Endothelial cell (in vitro differentiated cells): Measurements from ENCODE around the gene TNFAIP2. TPM values are rescaled to one million over a fixed set of nuclear protein-coding genes. Genes with fewer than 3 reads are reported as not detected.

Source experiments
- DNase-seq: peaks from one replicate; pipeline ENCODE4 v3.0.0; 2021; ENCODE audit warnings: low spot score
- H3K27ac Mint-ChIP-seq: one replicate; pipeline ENCODE4 v1.8.0; 2021; ENCODE audit warnings: mixed read lengths, inconsistent platforms; ENCODE audit not compliant: unreplicated experiment
- H3K27me3 Mint-ChIP-seq: one replicate; pipeline ENCODE4 v1.8.0; 2021; ENCODE audit warnings: mild to moderate bottlenecking, moderate library complexity, mixed read lengths, inconsistent platforms; ENCODE audit not compliant: unreplicated experiment
- H3K36me3 Mint-ChIP-seq: one replicate; pipeline ENCODE4 v1.8.0; 2021; ENCODE audit warnings: mild to moderate bottlenecking, low read depth, mixed read lengths, inconsistent platforms; ENCODE audit not compliant: unreplicated experiment
- H3K4me1 Mint-ChIP-seq: one replicate; pipeline ENCODE4 v1.8.0; 2021; ENCODE audit warnings: mild to moderate bottlenecking, mixed read lengths, inconsistent platforms; ENCODE audit not compliant: unreplicated experiment
- H3K4me3 Mint-ChIP-seq: one replicate; pipeline ENCODE4 v1.8.0; 2021; ENCODE audit warnings: mild to moderate bottlenecking, mixed read lengths, inconsistent platforms; ENCODE audit not compliant: unreplicated experiment
- H3K9me3 Mint-ChIP-seq: one replicate; pipeline ENCODE4 v1.8.0; 2021; ENCODE audit warnings: mixed read lengths, inconsistent platforms; ENCODE audit not compliant: unreplicated experiment
- CTCF ChIP-seq: fragments of 200-600 bp; sonication (generic); IDR thresholded peaks from one replicate; pipeline ENCODE4 v1.5.0; 2021; ENCODE audit warnings: antibody characterized with exemption; ENCODE audit not compliant: unreplicated experiment
- total RNA-seq: library from RNA; stranded (reverse); fragmentation: NEBNext Ultra II Directional; extraction: Animal tissue kit (Norgen Biotek cat#: 25700); gene quantifications from one replicate; pipeline ENCODE4 v1.2.1, GENCODE V29; 2021; ENCODE audit not compliant: unreplicated experiment

TNFAIP2 gene
- total RNA-seq, 1 donor from 2014 or later = 163 TPM

GRCh38 chr14:103185051-103186029, 62.1 kb downstream of the TNFAIP2 start:
- Mint-ChIP-seq H3K27me3 (peaks cover 14% of the 10 kb centered on the region), H3K4me1 (peaks cover 14% of the 10 kb centered on the region), H3K9me3 (no peaks in the 10 kb centered on the region), H3K27ac (no peak overlapping the region), H3K4me3 (no peak overlapping the region), H3K36me3 (no peaks in the 10 kb centered on the region)
- peak; percentile 99 for TF ChIP-seq CTCF
- DNase-seq = peak; percentile 15

GRCh38 chr14:103186241-103186822, 63.1 kb downstream of the TNFAIP2 start:
- H3K27me3 Mint-ChIP-seq = peaks cover 16% of the 10 kb centered on the region
- no peak for DNase-seq
- no peak overlapping the region for H3K4me3 Mint-ChIP-seq
- H3K9me3 Mint-ChIP-seq = no peaks in the 10 kb centered on the region
- TF ChIP-seq CTCF = no peak
- H3K27ac Mint-ChIP-seq = no peak overlapping the region
- H3K36me3 Mint-ChIP-seq = no peaks in the 10 kb centered on the region
- peaks cover 14% of the 10 kb centered on the region for H3K4me1 Mint-ChIP-seq

Other genes starting within 250 kb of the TNFAIP2 start
- not detected for gene AMN, start 200.8 kb upstream of the TNFAIP2 start, total RNA-seq
- gene CDC42BPB, start 65.9 kb upstream of the TNFAIP2 start, total RNA-seq = 187 TPM
- not detected for gene LBHD2, start 39.3 kb upstream of the TNFAIP2 start, total RNA-seq
- not detected for gene EXOC3L4, start 28.7 kb upstream of the TNFAIP2 start, total RNA-seq
- gene EIF5, start 210.8 kb downstream of the TNFAIP2 start, total RNA-seq = 228 TPM